A673 (cell line): ENCODE measurements around the gene INPP4A. TPM values are rescaled to one million over a fixed set of nuclear protein-coding genes. Genes with fewer than 3 reads are reported as not detected.

Experiments used
- BruUV-seq: library from RNA; stranded (reverse); fragments of 400-500 nt; replicated peaks from 2 replicates; lab custom pipeline; 2021; lab: Mats Ljungman, UMichigan
- CTCF ChIA-PET: fragments of 300-600 bp; sonication (Branson Sonifier 250); formaldehyde crosslinking; loops from one replicate; lab custom pipeline; 2022; ENCODE audit warnings: antibody characterized with exemption; lab: Charles Lee
- POLR2A ChIA-PET: fragments of 300-600 bp; sonication (Branson Sonifier 250); formaldehyde crosslinking; loops from one replicate; lab custom pipeline; 2022; ENCODE audit warnings: antibody characterized with exemption; ENCODE audit not compliant: low non-redundant PET; lab: Charles Lee
- DNase-seq: peaks from one replicate; pipeline ENCODE4 v3.0.0-alpha.2; 2015; ENCODE audit warnings: low spot score
- H3K27ac ChIP-seq: fragments of 200-600 bp; sonication (generic); 2 replicates; pipeline ENCODE4 v1.5.1; 2016; ENCODE audit warnings: mixed run types, low read depth, mild to moderate bottlenecking, mixed read lengths, antibody characterized with exemption, low read length; ENCODE audit not compliant: poor library complexity, severe bottlenecking
- H3K27me3 ChIP-seq: fragments of 200-600 bp; sonication (generic); replicated peaks from 2 replicates; pipeline ENCODE4 v1.6.1; 2017; ENCODE audit warnings: mixed run types, low read depth, mild to moderate bottlenecking, mixed read lengths, antibody characterized with exemption, low read length; ENCODE audit not compliant: insufficient read depth, poor library complexity
- H3K36me3 ChIP-seq: fragments of 200-600 bp; sonication (generic); 2 replicates; pipeline ENCODE4 v1.6.1; 2016; ENCODE audit warnings: mixed run types, mild to moderate bottlenecking, mixed read lengths, antibody characterized with exemption, low read length; ENCODE audit not compliant: insufficient read depth, poor library complexity, severe bottlenecking
- H3K4me1 ChIP-seq: fragments of 200-600 bp; sonication (generic); 2 replicates; pipeline ENCODE4 v1.6.1; 2017; ENCODE audit warnings: mixed run types, mild to moderate bottlenecking, mixed read lengths, antibody characterized with exemption, low read length; ENCODE audit not compliant: insufficient read depth, poor library complexity, severe bottlenecking
- H3K4me3 ChIP-seq: fragments of 200-600 bp; sonication (generic); 2 replicates; pipeline ENCODE4 v1.5.1; 2016; ENCODE audit warnings: low read depth, mixed run types, mild to moderate bottlenecking, mixed read lengths, low read length; ENCODE audit not compliant: poor library complexity, severe bottlenecking
- H3K9me3 ChIP-seq: fragments of 200-600 bp; sonication (generic); 2 replicates; pipeline ENCODE4 v1.6.1; 2016; ENCODE audit warnings: mixed run types, low read depth, mild to moderate bottlenecking, mixed read lengths, antibody characterized with exemption, low read length; ENCODE audit not compliant: poor library complexity, severe bottlenecking
- EZH2 ChIP-seq: fragments of 200-600 bp; sonication (generic); IDR thresholded peaks from 2 replicates; pipeline ENCODE4 v1.6.1; 2017; ENCODE audit warnings: borderline replicate concordance, low read depth, mild to moderate bottlenecking, mixed read lengths, antibody characterized with exemption, low read length; ENCODE audit not compliant: poor library complexity, severe bottlenecking
- intact Hi-C: fragments of 100-400 bp; cut with micrococcal nuclease; formaldehyde crosslinking; loops from one replicate; pipeline ENCODE4 v1.10.0; 2022; ENCODE audit not compliant: unreplicated experiment
- total RNA-seq: library from RNA; stranded (reverse); gene quantifications from 2 replicates; pipeline ENCODE4 v1.2.3, GENCODE V29; 2021
- TF ChIP-seq, protein P1 (sequence below): fragments of 300-800, 200-600 bp; sonication (generic); conservative IDR thresholded peaks from 2 replicates; pipeline ENCODE4 v1.5.1; 2017; ENCODE audit warnings: low read depth, mild to moderate bottlenecking, antibody characterized with exemption, low read length, moderate library complexity, mixed read lengths

Gene INPP4A
- total RNA-seq, 1 experiment from 2014 or later = 33.5 TPM

GRCh38 chr2:98494699-98495098 lies 50.0 kb downstream of the INPP4A start:
- Histone ChIP-seq H3K36me3 (no peaks in the 10 kb centered on the region), H3K4me3 (no peak overlapping the region), H3K4me1 (no peaks in the 10 kb centered on the region), H3K9me3 (peaks cover 10% of the 10 kb centered on the region), H3K27me3 (no peaks in the 10 kb centered on the region), H3K27ac (no peak overlapping the region)
- intact Hi-C loops = no loop called here
- CTCF ChIA-PET = no interaction called here
- DNase-seq = no peak
- no TSS peak for BruUV-seq
- POLR2A ChIA-PET = no interaction called here
- TF ChIP-seq, protein P1, sequence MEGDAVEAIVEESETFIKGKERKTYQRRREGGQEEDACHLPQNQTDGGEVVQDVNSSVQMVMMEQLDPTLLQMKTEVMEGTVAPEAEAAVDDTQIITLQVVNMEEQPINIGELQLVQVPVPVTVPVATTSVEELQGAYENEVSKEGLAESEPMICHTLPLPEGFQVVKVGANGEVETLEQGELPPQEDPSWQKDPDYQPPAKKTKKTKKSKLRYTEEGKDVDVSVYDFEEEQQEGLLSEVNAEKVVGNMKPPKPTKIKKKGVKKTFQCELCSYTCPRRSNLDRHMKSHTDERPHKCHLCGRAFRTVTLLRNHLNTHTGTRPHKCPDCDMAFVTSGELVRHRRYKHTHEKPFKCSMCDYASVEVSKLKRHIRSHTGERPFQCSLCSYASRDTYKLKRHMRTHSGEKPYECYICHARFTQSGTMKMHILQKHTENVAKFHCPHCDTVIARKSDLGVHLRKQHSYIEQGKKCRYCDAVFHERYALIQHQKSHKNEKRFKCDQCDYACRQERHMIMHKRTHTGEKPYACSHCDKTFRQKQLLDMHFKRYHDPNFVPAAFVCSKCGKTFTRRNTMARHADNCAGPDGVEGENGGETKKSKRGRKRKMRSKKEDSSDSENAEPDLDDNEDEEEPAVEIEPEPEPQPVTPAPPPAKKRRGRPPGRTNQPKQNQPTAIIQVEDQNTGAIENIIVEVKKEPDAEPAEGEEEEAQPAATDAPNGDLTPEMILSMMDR = no peak
- TF ChIP-seq EZH2 = no peak

- no peaks in the 10 kb centered on the region for H3K36me3 ChIP-seq
- H3K27me3 ChIP-seq = no peaks in the 10 kb centered on the region
- POLR2A ChIA-PET = no interaction called here
- H3K27ac ChIP-seq = no peak overlapping the region
- peaks cover 10% of the 10 kb centered on the region for H3K9me3 ChIP-seq
- CTCF ChIA-PET = no interaction called here
- no TSS peak for BruUV-seq
- no peaks in the 10 kb centered on the region for H3K4me1 ChIP-seq
- intact Hi-C loops = no loop called here
- DNase-seq = no peak
- no peak overlapping the region for H3K4me3 ChIP-seq
- no peak for TF ChIP-seq EZH2
- TF ChIP-seq, protein P1 = no peak
Observed at GRCh38 chr2:98496750-98497493, 52.3 kb downstream of the INPP4A start.

- intact Hi-C loops = no loop called here
- DNase-seq = no peak
- Histone ChIP-seq H3K4me1 (no peaks in the 10 kb centered on the region), H3K9me3 (peaks cover 10% of the 10 kb centered on the region), H3K4me3 (no peak overlapping the region), H3K27ac (no peak overlapping the region), H3K36me3 (no peaks in the 10 kb centered on the region), H3K27me3 (no peaks in the 10 kb centered on the region)
- BruUV-seq = no TSS peak
- CTCF ChIA-PET = no interaction called here
- POLR2A ChIA-PET = no interaction called here
- TF ChIP-seq, protein P1 = no peak
- TF ChIP-seq EZH2 = no peak
Observed at GRCh38 chr2:98498703-98499440, 54.2 kb downstream of the INPP4A start.
